ENCODE results near the gene FAM20B. TPM values are rescaled to one million over a fixed set of nuclear protein-coding genes. Genes with fewer than 3 reads are reported as not detected.

The FAM20B gene
- total RNA-seq, 1 experiment from 2014 or later, result 30.0 TPM

DNA sequence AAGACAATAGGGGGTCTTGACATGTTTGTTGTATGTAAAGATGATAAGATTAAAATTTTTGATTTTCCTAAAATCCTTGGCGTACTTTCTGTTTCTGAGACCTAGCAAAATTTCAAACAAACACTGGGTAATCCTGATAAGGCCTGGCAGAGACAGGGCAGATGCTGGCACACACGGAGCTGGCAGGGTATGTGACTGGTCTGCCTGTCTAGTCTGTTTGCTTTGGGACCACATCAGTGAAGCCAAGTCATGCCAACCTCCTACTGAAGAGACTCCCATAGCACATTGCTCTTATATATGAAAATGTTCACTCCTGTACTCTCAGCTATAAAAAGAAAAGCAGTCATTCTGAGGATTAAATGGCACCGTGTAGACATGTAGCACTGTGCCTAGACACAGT lies 70.2 kb downstream of the FAM20B start:
- Histone ChIP-seq H3K9me2 (replicated peaks; ENCODE audit: insufficient read depth, low read length) (no peaks in the 10 kb centered on the region), H3K79me2 (ENCODE audit: low read length) (peaks cover 5% of the 10 kb centered on the region), H2AFZ (ENCODE audit: low read length) (no peak overlapping the region), H3K4me1 (ENCODE audit: low read length) (peaks cover 13% of the 10 kb centered on the region), H3K9me3 (ENCODE audit: low read length) (no peaks in the 10 kb centered on the region), H4K20me1 (ENCODE audit: insufficient read depth, low read depth, low read length) (no peaks in the 10 kb centered on the region), H3K36me3 (ENCODE audit: insufficient read depth, low read length) (peaks cover 53% of the 10 kb centered on the region), H3K4me2 (ENCODE audit: low read depth, low read length, poor library complexity, severe bottlenecking) (no peak overlapping the region), H3K9ac (ENCODE audit: low read length) (no peak overlapping the region), H3K27me3 (ENCODE audit: low read length) (no peaks in the 10 kb centered on the region), H3K4me3 (ENCODE audit: low read length) (no peak overlapping the region), H3K27ac (ENCODE audit: low read length) (no peak overlapping the region)
- DNase-seq, result no peak

DNA sequence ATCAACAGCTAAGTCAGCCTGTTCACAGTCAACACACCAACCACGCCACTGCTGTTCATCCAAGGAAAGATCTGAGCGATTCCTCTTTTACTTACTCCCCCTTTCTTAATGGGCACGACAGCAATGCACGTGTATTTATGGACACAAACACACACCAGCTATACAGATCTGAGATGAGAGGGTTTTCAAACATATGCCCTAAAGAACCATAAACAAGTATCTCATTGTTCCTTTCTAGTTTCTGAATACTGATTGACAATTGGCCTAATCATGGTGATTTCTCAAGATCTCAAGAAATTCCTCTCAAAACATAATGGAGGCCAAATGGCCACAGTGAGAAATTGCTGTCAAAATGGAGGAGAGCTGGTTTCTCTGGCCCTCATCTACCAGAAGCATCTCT lies 74.2 kb downstream of the FAM20B start:
- Histone ChIP-seq H3K36me3 (ENCODE audit: insufficient read depth, low read length) (peaks cover 23% of the 10 kb centered on the region), H4K20me1 (ENCODE audit: insufficient read depth, low read depth, low read length) (no peaks in the 10 kb centered on the region), H3K27ac (ENCODE audit: low read length) (no peak overlapping the region), H3K4me3 (ENCODE audit: low read length) (no peak overlapping the region), H2AFZ (ENCODE audit: low read length) (no peak overlapping the region), H3K4me2 (ENCODE audit: low read depth, low read length, poor library complexity, severe bottlenecking) (no peak overlapping the region), H3K9me2 (replicated peaks; ENCODE audit: insufficient read depth, low read length) (no peaks in the 10 kb centered on the region), H3K4me1 (ENCODE audit: low read length) (peaks cover under 1% of the 10 kb centered on the region), H3K27me3 (ENCODE audit: low read length) (no peaks in the 10 kb centered on the region), H3K79me2 (ENCODE audit: low read length) (no peaks in the 10 kb centered on the region), H3K9me3 (ENCODE audit: low read length) (no peaks in the 10 kb centered on the region), H3K9ac (ENCODE audit: low read length) (no peak overlapping the region)
- no peak for DNase-seq

DNA sequence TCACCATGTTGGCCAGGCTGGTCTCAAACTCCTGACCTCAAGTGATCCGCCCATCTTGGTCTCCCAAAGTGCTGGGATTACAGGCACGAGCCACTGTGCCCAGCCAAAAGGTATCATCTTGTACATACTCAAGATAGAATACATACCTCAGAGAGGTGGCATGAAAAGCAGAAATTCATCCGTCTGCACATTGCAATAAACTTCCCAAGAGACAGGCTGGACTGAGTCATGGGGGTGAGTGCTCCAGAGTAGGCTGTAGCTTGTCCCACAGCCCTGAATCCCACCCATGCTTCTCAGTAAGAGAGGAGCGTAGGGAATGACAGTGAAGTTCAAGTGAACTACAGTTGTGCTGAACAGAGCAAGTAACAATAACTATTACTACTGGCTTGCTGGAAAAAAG lies 75.9 kb downstream of the FAM20B start:
- Histone ChIP-seq H3K4me3 (ENCODE audit: low read length) (no peak overlapping the region), H3K27me3 (ENCODE audit: low read length) (no peaks in the 10 kb centered on the region), H4K20me1 (ENCODE audit: insufficient read depth, low read depth, low read length) (no peaks in the 10 kb centered on the region), H3K9me3 (ENCODE audit: low read length) (no peaks in the 10 kb centered on the region), H2AFZ (ENCODE audit: low read length) (no peak overlapping the region), H3K36me3 (ENCODE audit: insufficient read depth, low read length) (peaks cover 11% of the 10 kb centered on the region), H3K79me2 (ENCODE audit: low read length) (no peaks in the 10 kb centered on the region), H3K4me1 (ENCODE audit: low read length) (peaks cover 18% of the 10 kb centered on the region), H3K27ac (ENCODE audit: low read length) (no peak overlapping the region), H3K9ac (ENCODE audit: low read length) (no peak overlapping the region), H3K4me2 (ENCODE audit: low read depth, low read length, poor library complexity, severe bottlenecking) (no peak overlapping the region), H3K9me2 (replicated peaks; ENCODE audit: insufficient read depth, low read length) (no peaks in the 10 kb centered on the region)
- no peak for DNase-seq

DNA sequence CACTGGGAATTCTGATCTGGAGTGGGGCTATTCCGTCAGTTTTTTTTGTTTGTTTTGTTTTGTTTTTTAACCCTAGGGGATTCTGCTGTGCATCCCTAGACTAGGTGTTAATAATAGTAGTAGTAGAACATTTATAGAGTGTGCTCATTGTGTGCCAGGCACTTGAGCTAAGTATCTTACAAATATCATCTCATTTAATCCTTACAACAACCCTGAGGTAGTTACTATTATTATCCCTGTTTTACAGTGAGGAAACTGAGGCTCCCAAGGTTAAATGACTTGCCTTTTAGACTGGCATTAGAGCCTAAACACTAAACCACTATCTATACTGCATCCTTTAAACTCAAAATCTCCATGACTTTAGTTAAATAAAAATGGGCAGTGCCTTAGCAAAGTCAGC lies 78.3 kb downstream of the FAM20B start:
- H3K9ac ChIP-seq (ENCODE audit: low read length), result no peak overlapping the region
- no peak for DNase-seq
- H3K9me3 ChIP-seq (ENCODE audit: low read length), result no peaks in the 10 kb centered on the region
- H3K4me3 ChIP-seq (ENCODE audit: low read length), result no peak overlapping the region
- no peak overlapping the region for H2AFZ ChIP-seq (ENCODE audit: low read length)
- peaks cover 37% of the 10 kb centered on the region for H3K4me1 ChIP-seq (ENCODE audit: low read length)
- no peak overlapping the region for H3K27ac ChIP-seq (ENCODE audit: low read length)
- peaks cover 7% of the 10 kb centered on the region; the same call in 1 of the 2 replicates for H3K36me3 ChIP-seq (ENCODE audit: insufficient read depth, low read length)
- no peaks in the 10 kb centered on the region for H3K9me2 ChIP-seq (replicated peaks; ENCODE audit: insufficient read depth, low read length)
- H3K4me2 ChIP-seq (ENCODE audit: low read depth, low read length, poor library complexity, severe bottlenecking), result no peak overlapping the region
- no peaks in the 10 kb centered on the region for H3K79me2 ChIP-seq (ENCODE audit: low read length)
- H3K27me3 ChIP-seq (ENCODE audit: low read length), result no peaks in the 10 kb centered on the region
- H4K20me1 ChIP-seq (ENCODE audit: insufficient read depth, low read depth, low read length), result no peaks in the 10 kb centered on the region

DNA sequence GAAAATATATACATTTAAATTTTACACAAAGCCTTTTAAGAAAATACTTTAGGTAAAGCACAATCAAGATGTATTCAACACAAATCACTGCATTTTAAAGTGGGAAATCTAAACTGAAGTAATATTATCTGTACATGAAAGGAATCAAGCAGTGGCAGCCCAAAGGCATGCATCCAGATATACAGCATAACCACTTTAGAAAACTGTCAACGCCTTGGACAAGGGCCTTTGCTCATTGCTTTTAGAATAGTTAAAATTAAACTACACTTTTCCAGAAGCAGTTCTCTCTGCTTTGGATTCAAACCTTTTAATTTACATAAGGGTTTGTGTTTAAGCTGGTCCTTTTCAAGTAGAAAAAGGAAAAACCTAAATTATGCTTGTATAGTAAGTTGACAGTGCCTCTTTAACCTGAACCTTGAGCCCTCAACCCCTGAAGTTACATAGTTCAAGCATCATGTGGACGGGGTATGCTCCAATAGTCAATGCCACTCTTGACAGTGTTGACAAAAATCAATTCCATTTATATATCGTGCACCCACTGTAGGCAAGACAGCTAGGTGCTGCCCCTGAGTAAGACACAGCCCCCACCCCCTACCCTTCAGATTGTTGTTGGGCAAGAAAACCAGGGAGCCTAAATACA lies 79.0 kb downstream of the FAM20B start:
- peaks cover 42% of the 10 kb centered on the region for H3K4me1 ChIP-seq (ENCODE audit: low read length)
- H3K9me2 ChIP-seq (replicated peaks; ENCODE audit: insufficient read depth, low read length), result no peaks in the 10 kb centered on the region
- H3K79me2 ChIP-seq (ENCODE audit: low read length), result no peaks in the 10 kb centered on the region

DNA sequence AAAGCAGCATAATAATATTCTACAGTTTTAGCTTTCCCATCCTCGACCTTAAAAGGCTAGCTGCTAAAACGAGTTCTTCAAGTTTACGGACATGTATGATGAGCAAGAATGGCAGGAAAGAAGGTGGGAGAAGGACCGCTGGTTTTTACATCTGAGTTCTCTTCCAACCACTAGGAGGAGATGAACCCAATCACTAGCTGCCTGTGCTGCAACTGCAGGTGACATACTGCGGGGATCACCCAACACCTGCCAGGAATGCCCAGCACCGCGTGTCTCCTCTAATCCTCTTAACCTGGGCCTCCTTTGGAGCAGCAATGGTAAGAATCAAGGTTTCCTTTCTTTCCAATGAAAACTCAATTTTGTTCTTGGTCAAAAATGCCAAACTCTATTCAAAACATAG lies 79.7 kb downstream of the FAM20B start:
- H2AFZ ChIP-seq (ENCODE audit: low read length), result no peak overlapping the region
- peaks cover 48% of the 10 kb centered on the region for H3K4me1 ChIP-seq (ENCODE audit: low read length)
- no peak overlapping the region for H3K9ac ChIP-seq (ENCODE audit: low read length)
- no peak overlapping the region for H3K27ac ChIP-seq (ENCODE audit: low read length)
- H4K20me1 ChIP-seq (ENCODE audit: insufficient read depth, low read depth, low read length), result no peaks in the 10 kb centered on the region
- H3K9me2 ChIP-seq (replicated peaks; ENCODE audit: insufficient read depth, low read length), result no peaks in the 10 kb centered on the region
- no peaks in the 10 kb centered on the region for H3K9me3 ChIP-seq (ENCODE audit: low read length)
- peaks cover 7% of the 10 kb centered on the region; the same call in 1 of the 2 replicates for H3K36me3 ChIP-seq (ENCODE audit: insufficient read depth, low read length)
- no peaks in the 10 kb centered on the region for H3K79me2 ChIP-seq (ENCODE audit: low read length)
- H3K4me2 ChIP-seq (ENCODE audit: low read depth, low read length, poor library complexity, severe bottlenecking), result no peak overlapping the region
- H3K27me3 ChIP-seq (ENCODE audit: low read length), result no peaks in the 10 kb centered on the region
- no peak overlapping the region for H3K4me3 ChIP-seq (ENCODE audit: low read length)
- DNase-seq, result peak; percentile 67

More for the DNA sequence above, 79.0 kb downstream of the FAM20B start:
- DNase-seq, result no peak
- no peak overlapping the region for H3K27ac ChIP-seq (ENCODE audit: low read length)
- no peaks in the 10 kb centered on the region for H3K27me3 ChIP-seq (ENCODE audit: low read length)
- no peak overlapping the region for H3K4me2 ChIP-seq (ENCODE audit: low read depth, low read length, poor library complexity, severe bottlenecking)
- no peaks in the 10 kb centered on the region for H4K20me1 ChIP-seq (ENCODE audit: insufficient read depth, low read depth, low read length)
- no peak overlapping the region for H2AFZ ChIP-seq (ENCODE audit: low read length)
- peaks cover 7% of the 10 kb centered on the region; the same call in 1 of the 2 replicates for H3K36me3 ChIP-seq (ENCODE audit: insufficient read depth, low read length)
- H3K9me3 ChIP-seq (ENCODE audit: low read length), result no peaks in the 10 kb centered on the region
- no peak overlapping the region for H3K9ac ChIP-seq (ENCODE audit: low read length)
- H3K4me3 ChIP-seq (ENCODE audit: low read length), result no peak overlapping the region

DNA sequence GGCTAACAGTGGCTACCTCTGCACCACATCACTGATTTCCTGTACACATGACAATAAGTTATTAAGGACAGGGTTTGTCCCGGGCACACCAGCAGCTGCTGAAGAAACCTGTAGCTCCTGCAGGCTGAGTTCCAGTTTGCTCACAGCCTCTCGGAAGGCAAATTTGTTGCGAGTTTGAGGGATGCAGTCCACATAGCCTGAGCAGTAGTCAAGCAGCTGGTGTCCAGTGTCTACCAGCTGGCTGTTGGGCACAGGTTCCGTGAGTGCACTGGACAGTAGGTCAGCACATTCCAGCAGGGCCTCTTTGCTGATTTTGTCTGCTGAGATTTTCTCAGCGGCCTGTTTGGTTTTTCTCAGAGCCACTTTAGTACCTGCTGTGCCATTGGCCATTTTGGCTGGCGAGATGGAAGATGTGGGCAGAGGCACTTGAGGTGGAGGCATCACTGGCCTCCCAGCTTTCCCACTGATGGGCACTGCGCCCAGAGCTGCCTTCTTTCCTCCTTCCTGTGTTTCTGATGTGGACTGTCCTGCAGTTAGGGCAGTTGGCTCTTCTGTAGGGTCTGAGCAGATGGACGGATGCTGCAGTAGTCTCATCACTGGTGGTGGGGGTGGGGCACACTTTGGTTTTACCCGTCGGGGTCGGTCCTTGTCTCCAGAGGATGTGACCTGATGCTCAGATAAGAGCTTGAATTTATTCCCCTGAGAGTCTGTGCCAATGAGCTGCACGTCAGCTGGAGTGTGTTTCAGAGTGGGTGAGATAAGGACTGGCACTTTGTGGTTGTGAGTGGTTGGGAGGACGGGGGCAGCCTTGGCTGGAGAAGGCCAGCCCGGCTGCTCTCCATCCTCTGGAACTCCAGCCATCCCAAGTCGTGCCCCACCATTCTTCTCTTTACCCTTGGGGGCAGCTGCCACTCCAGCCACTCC lies 82.3 kb downstream of the FAM20B start:
- Histone ChIP-seq H3K4me3 (ENCODE audit: low read length) (peak overlapping the region; percentile 31; the same call in 1 of the 2 replicates), H3K4me2 (ENCODE audit: low read depth, low read length, poor library complexity, severe bottlenecking) (peak overlapping the region; percentile 51), H3K79me2 (ENCODE audit: low read length) (no peaks in the 10 kb centered on the region), H2AFZ (ENCODE audit: low read length) (no peak overlapping the region), H3K9me2 (replicated peaks; ENCODE audit: insufficient read depth, low read length) (no peaks in the 10 kb centered on the region), H3K9ac (ENCODE audit: low read length) (peak overlapping the region; percentile 31), H3K27ac (ENCODE audit: low read length) (peak overlapping the region; percentile 70), H3K4me1 (ENCODE audit: low read length) (peaks cover 61% of the 10 kb centered on the region), H4K20me1 (ENCODE audit: insufficient read depth, low read depth, low read length) (no peaks in the 10 kb centered on the region), H3K36me3 (ENCODE audit: insufficient read depth, low read length) (peaks cover 7% of the 10 kb centered on the region; the same call in 1 of the 2 replicates), H3K9me3 (ENCODE audit: low read length) (no peaks in the 10 kb centered on the region), H3K27me3 (ENCODE audit: low read length) (no peaks in the 10 kb centered on the region)
- DNase-seq, result peak; percentile 48

DNA sequence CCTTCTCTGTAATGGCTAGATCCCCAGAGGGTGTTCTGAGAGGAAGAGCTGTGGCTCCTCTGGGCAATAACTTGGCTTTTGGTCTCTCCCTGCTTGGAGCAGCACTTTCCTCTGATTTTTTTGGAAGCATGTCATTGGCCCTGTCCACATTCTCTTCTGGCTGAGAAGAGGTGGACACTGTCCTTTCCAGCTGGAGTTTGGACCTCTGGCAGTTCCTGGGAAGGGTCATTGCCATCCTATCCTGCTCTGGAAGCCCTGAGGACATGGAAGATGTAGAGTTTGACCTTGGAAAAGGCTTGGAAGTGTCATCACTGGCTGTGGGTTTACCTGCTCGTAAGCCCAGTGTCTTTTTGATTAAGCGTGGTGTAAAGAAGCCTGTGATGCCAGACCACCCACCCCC lies 83.0 kb downstream of the FAM20B start:
- Histone ChIP-seq H3K4me1 (ENCODE audit: low read length) (peaks cover 61% of the 10 kb centered on the region), H3K36me3 (ENCODE audit: insufficient read depth, low read length) (peaks cover 7% of the 10 kb centered on the region; the same call in 1 of the 2 replicates), H3K9ac (ENCODE audit: low read length) (peak overlapping the region; percentile 31), H3K27me3 (ENCODE audit: low read length) (no peaks in the 10 kb centered on the region), H3K4me2 (ENCODE audit: low read depth, low read length, poor library complexity, severe bottlenecking) (peak overlapping the region; percentile 51), H4K20me1 (ENCODE audit: insufficient read depth, low read depth, low read length) (no peaks in the 10 kb centered on the region), H3K9me2 (replicated peaks; ENCODE audit: insufficient read depth, low read length) (no peaks in the 10 kb centered on the region), H2AFZ (ENCODE audit: low read length) (no peak overlapping the region), H3K79me2 (ENCODE audit: low read length) (no peaks in the 10 kb centered on the region), H3K9me3 (ENCODE audit: low read length) (no peaks in the 10 kb centered on the region), H3K27ac (ENCODE audit: low read length) (peak overlapping the region; percentile 70), H3K4me3 (ENCODE audit: low read length) (peak overlapping the region; percentile 31; the same call in 1 of the 2 replicates)
- no peak for DNase-seq
